ENCODE results near the gene TSHZ2. TPM values are rescaled to one million over a fixed set of nuclear protein-coding genes. Genes with fewer than 3 reads are reported as not detected.

Gene TSHZ2
- total RNA-seq, 6 experiments from 2014 or later: 14.2 to 28.1 (median 21.0) TPM

DNA sequence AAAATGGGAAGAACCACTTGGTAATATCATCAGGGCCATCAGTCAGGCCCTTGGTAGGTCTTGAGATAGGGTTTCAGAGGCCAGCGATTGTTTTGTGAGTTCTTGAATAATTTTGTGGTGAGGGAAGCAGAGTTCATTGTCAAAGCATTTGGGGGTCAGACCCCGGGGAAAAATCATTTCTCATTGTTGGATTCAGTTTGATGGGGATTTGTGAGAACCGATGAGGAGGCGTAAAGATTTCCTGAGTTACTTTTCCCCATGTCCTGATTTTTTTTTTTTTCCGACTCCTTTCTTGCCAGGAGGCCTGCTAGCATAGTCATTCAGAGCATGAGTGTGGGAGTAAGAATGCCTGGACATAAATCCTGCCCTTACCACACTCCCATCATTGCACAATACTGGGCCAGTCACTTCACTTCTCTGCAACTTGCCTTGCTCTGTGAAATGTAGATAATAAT lies 60.3 kb downstream of the TSHZ2 start:
- 78% methylated on average over 5 of the region's 5 CpGs for WGBS (ENCODE audit: insufficient coverage, low coverage, low lambda C conversion rate, missing lambda C conversion rate)
- DNase-seq (no peak), ATAC-seq (peak in 3 of 4 donors; percentile 30 to 79 (median 48))
- Histone ChIP-seq H3K4me1 (no peaks in the 10 kb centered on the region), H3K27ac (no peak overlapping the region), H3K36me3 (no peaks in the 10 kb centered on the region), H3K27me3 (no peaks in the 10 kb centered on the region), H3K9me3 (no peaks in the 10 kb centered on the region), H3K4me3 (no peak overlapping the region)
- TF ChIP-seq, protein P1, sequence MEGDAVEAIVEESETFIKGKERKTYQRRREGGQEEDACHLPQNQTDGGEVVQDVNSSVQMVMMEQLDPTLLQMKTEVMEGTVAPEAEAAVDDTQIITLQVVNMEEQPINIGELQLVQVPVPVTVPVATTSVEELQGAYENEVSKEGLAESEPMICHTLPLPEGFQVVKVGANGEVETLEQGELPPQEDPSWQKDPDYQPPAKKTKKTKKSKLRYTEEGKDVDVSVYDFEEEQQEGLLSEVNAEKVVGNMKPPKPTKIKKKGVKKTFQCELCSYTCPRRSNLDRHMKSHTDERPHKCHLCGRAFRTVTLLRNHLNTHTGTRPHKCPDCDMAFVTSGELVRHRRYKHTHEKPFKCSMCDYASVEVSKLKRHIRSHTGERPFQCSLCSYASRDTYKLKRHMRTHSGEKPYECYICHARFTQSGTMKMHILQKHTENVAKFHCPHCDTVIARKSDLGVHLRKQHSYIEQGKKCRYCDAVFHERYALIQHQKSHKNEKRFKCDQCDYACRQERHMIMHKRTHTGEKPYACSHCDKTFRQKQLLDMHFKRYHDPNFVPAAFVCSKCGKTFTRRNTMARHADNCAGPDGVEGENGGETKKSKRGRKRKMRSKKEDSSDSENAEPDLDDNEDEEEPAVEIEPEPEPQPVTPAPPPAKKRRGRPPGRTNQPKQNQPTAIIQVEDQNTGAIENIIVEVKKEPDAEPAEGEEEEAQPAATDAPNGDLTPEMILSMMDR (IDR thresholded peaks at IDR 0.05): no peak
- no peak for TF ChIP-seq POLR2A (IDR thresholded peaks at IDR 0.05)
- intact Hi-C loops (cut with DNase I): no loop called here

DNA sequence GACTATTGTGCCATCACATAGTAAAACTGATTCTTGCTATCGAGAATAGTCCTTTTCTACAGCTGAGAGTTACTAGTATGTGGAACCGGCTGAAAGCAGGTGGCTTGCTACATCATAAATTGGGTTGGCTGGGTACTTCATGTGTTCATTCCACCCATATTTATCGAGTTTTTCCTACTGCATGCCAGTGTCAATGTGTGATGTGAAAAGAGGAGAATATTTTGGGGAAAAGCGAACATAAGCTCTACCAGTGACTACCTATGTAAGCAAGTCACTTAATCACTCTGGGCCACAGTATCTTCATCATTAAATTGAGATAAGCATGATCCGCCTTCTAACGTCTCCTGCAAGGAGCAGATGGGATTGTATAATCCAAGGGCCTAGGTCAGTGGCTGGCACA lies 61.0 kb downstream of the TSHZ2 start:
- DNase-seq: no peak
- Histone ChIP-seq H3K27me3 (no peaks in the 10 kb centered on the region), H3K36me3 (no peaks in the 10 kb centered on the region), H3K27ac (no peak overlapping the region), H3K9me3 (no peaks in the 10 kb centered on the region), H3K4me3 (no peak overlapping the region), H3K4me1 (no peaks in the 10 kb centered on the region)
- ATAC-seq: no peak
- WGBS (ENCODE audit: insufficient coverage, low coverage, low lambda C conversion rate, missing lambda C conversion rate): 78% methylated on average over 6 of the region's 6 CpGs
- no peak for TF ChIP-seq POLR2A (IDR thresholded peaks at IDR 0.05)
- TF ChIP-seq, protein P1 (IDR thresholded peaks at IDR 0.05): no peak
- intact Hi-C loops (cut with DNase I): no loop called here

DNA sequence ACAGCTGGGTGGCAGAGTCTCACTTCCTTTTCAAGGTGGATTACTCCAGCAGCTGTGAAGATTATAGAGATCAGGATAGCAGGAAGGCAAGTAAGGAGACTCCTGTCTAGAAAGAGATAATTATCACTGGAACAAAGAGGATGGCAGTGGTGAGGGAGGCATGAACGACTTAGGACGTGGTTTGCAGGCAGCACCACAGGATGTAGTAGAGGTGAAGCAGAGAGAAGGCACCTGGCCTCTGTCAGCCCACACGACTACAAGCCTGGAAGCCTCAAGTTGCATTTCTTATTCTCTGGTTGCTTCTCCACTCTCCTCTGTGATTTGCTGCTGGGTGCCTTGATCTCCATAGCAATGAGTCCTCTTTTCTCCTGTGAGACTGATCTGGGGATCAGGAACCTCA lies 62.7 kb downstream of the TSHZ2 start:
- intact Hi-C loops (cut with DNase I): no loop called here
- no peak for ATAC-seq
- DNase-seq: no peak
- Histone ChIP-seq H3K27me3 (no peaks in the 10 kb centered on the region), H3K27ac (no peak overlapping the region), H3K9me3 (no peaks in the 10 kb centered on the region), H3K36me3 (no peaks in the 10 kb centered on the region), H3K4me3 (no peak overlapping the region), H3K4me1 (no peaks in the 10 kb centered on the region)
- 48% methylated on average over 3 of the region's 3 CpGs for WGBS (ENCODE audit: insufficient coverage, low coverage, low lambda C conversion rate, missing lambda C conversion rate)
- TF ChIP-seq POLR2A (IDR thresholded peaks at IDR 0.05): no peak
- TF ChIP-seq, protein P1 (IDR thresholded peaks at IDR 0.05): no peak

DNA sequence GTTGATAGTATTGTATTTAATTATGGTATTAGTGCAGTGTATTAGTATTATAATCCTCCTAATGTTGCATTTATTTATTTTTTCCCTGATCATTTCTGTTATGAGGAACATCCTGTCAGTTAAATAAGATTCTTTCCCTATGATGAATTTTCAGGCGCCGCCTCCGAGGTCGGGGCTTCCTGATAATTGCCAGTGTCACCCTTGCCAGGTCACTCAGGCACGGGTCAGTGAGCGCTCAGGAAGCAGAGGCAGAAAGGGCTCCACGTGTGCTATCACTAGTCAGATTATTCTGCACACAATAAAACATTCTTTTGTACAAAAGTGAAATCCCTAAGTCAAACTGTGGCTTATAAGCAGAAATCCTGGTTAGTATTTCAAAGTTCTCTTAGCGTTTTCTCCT lies 64.8 kb downstream of the TSHZ2 start:
- 35% methylated on average over 8 of the region's 8 CpGs for WGBS (ENCODE audit: insufficient coverage, low coverage, low lambda C conversion rate, missing lambda C conversion rate)
- Histone ChIP-seq H3K4me1 (no peaks in the 10 kb centered on the region), H3K27ac (no peak overlapping the region), H3K27me3 (no peaks in the 10 kb centered on the region), H3K36me3 (no peaks in the 10 kb centered on the region), H3K9me3 (no peaks in the 10 kb centered on the region), H3K4me3 (no peak overlapping the region)
- no peak for TF ChIP-seq POLR2A (IDR thresholded peaks at IDR 0.05)
- TF ChIP-seq, protein P1 (IDR thresholded peaks at IDR 0.05): no peak
- ATAC-seq (peak; percentile 27 to 66 (median 32)), DNase-seq (peak in 1 of 3 donors; percentile 28)
- intact Hi-C loops (cut with DNase I): no loop called here

DNA sequence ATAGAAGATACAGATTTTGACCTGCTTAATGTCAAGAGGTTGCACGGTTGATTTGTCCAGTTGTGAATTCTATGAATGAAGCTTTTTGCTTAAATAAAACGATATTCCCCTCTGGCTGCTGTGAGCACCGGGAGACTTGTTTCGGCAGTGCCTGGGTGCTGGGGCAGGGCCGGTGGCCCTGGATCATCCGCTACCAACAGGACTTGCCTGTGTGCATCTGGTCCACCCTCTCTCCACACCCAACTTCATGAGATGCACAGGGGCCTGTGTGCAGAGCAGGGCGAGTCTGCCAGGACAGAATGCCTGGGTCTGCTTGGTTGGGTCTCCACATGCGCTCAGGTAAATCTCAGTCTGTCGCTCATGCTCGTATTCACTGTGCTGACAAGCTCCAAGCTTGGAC lies 65.5 kb downstream of the TSHZ2 start:
- Histone ChIP-seq H3K36me3 (no peaks in the 10 kb centered on the region), H3K27me3 (no peaks in the 10 kb centered on the region), H3K4me1 (no peaks in the 10 kb centered on the region), H3K4me3 (no peak overlapping the region), H3K27ac (no peak overlapping the region), H3K9me3 (no peaks in the 10 kb centered on the region)
- 77% methylated on average over 4 of the region's 10 CpGs for WGBS (ENCODE audit: insufficient coverage, low coverage, low lambda C conversion rate, missing lambda C conversion rate)
- intact Hi-C loops (cut with DNase I): no loop called here
- ATAC-seq (no peak), DNase-seq (no peak)
- no peak for TF ChIP-seq POLR2A (IDR thresholded peaks at IDR 0.05)
- TF ChIP-seq, protein P1 (IDR thresholded peaks at IDR 0.05): no peak
